Activated B cell treated with CpG ODN at 0.5 μM for 24 hours (primary cell): ENCODE results near the gene SOBP. TPM values are rescaled to one million over a fixed set of nuclear protein-coding genes. Genes with fewer than 3 reads are reported as not detected.

ENCODE experiments used
- ATAC-seq: fragments of 200-7000 bp; cut with Tn5 transposase; one replicate; pipeline ENCODE4 v1.10.0; 2021; ENCODE audit warnings: low read depth, mild to moderate bottlenecking, moderate library complexity
- CTCF ChIA-PET: fragments of 350-600 bp; sonication (Branson Sonifier 250); formaldehyde crosslinking; loops from one replicate; lab custom pipeline; 2021; ENCODE audit warnings: antibody characterized with exemption; lab: Charles Lee
- POLR2A ChIA-PET: fragments of 350-600 bp; sonication (Branson Sonifier 250); formaldehyde crosslinking; loops from one replicate; lab custom pipeline; 2021; ENCODE audit warnings: antibody characterized with exemption; lab: Charles Lee
- DNase-seq: peaks from one replicate; pipeline ENCODE4 v3.0.0; 2022
- H3K27ac Mint-ChIP-seq: one replicate; pipeline ENCODE4 v1.8.0; 2020; ENCODE audit warnings: mixed read lengths
- H3K27me3 Mint-ChIP-seq: one replicate; pipeline ENCODE4 v1.8.0; 2021; ENCODE audit warnings: mixed read lengths
- H3K36me3 Mint-ChIP-seq: one replicate; pipeline ENCODE4 v1.8.0; 2021; ENCODE audit warnings: low read depth, mixed read lengths
- H3K4me1 Mint-ChIP-seq: one replicate; pipeline ENCODE4 v1.8.0; 2021; ENCODE audit warnings: mixed read lengths
- H3K4me3 Mint-ChIP-seq: one replicate; pipeline ENCODE4 v1.8.0; 2020; ENCODE audit warnings: mild to moderate bottlenecking, mixed read lengths
- H3K9me3 Mint-ChIP-seq: one replicate; pipeline ENCODE4 v1.8.0; 2020; ENCODE audit warnings: mixed read lengths
- intact Hi-C: fragments of 100-400 bp; cut with micrococcal nuclease; formaldehyde crosslinking; loops from one replicate; pipeline ENCODE4 v1.15.1; 2024
- total RNA-seq: library from RNA; stranded (reverse); gene quantifications from 2 replicates; pipeline ENCODE4 v1.2.3, GENCODE V29; 2022
- TF ChIP-seq, protein P1 (sequence below): fragments of 200-600 bp; IDR thresholded peaks from one replicate; pipeline ENCODE4 v1.8.0; 2022; ENCODE audit warnings: antibody characterized with exemption, mild to moderate bottlenecking

The SOBP gene
- total RNA-seq, 1 donor from 2014 or later, result 1.1 TPM

DNA sequence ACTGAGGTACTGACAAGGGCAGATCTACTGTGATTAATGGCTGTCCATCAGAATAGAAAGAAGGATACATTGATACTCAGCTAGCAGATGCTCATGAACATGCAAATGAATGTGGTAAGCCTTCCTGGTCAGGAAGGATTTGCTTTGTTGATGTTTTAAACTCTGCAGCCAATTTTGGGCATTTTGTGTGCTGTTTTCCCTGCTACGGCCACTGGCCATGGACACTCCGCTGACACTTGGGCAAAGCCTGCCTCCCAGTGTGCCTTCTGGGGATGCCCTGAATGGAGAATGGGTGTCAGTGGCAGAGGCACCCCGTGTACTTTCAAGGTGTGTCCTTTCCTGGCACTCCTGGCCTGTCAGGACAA lies 113.1 kb downstream of the SOBP start:
- Mint-ChIP-seq H3K4me1 (peaks cover 8% of the 10 kb centered on the region), H3K27ac (no peak overlapping the region), H3K27me3 (no peaks in the 10 kb centered on the region), H3K36me3 (no peaks in the 10 kb centered on the region), H3K9me3 (no peaks in the 10 kb centered on the region), H3K4me3 (no peak overlapping the region)
- DNase-seq, result no peak
- ChIA-PET CTCF (no interaction called here), POLR2A (interaction anchor here (0.7 kb wide), 2 partner anchors 17 to 177 kb away, joined by 3 to 4 read pairs; no protein-coding TSS in a partner anchor)
- TF ChIP-seq, protein P1, sequence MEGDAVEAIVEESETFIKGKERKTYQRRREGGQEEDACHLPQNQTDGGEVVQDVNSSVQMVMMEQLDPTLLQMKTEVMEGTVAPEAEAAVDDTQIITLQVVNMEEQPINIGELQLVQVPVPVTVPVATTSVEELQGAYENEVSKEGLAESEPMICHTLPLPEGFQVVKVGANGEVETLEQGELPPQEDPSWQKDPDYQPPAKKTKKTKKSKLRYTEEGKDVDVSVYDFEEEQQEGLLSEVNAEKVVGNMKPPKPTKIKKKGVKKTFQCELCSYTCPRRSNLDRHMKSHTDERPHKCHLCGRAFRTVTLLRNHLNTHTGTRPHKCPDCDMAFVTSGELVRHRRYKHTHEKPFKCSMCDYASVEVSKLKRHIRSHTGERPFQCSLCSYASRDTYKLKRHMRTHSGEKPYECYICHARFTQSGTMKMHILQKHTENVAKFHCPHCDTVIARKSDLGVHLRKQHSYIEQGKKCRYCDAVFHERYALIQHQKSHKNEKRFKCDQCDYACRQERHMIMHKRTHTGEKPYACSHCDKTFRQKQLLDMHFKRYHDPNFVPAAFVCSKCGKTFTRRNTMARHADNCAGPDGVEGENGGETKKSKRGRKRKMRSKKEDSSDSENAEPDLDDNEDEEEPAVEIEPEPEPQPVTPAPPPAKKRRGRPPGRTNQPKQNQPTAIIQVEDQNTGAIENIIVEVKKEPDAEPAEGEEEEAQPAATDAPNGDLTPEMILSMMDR, result no peak
- intact Hi-C loops, result no loop called here
- no peak for ATAC-seq

GRCh38 chr6:107604549-107604948 lies 114.6 kb downstream of the SOBP start:
- H3K27ac Mint-ChIP-seq, result no peak overlapping the region
- no peak for DNase-seq

GRCh38 chr6:107606407-107606806 lies 116.5 kb downstream of the SOBP start:
- peaks cover 8% of the 10 kb centered on the region for H3K4me1 Mint-ChIP-seq
- POLR2A ChIA-PET, result interaction anchor here (0.7 kb wide), 1 partner anchor 64 kb away, joined by 8 read pairs; no protein-coding TSS in a partner anchor
- H3K4me3 Mint-ChIP-seq, result no peak overlapping the region
- CTCF ChIA-PET, result no interaction called here
- ATAC-seq (no peak), DNase-seq (no peak)
- no peaks in the 10 kb centered on the region for H3K27me3 Mint-ChIP-seq
- intact Hi-C loops, result no loop called here
- H3K27ac Mint-ChIP-seq, result no peak overlapping the region
- no peaks in the 10 kb centered on the region for H3K9me3 Mint-ChIP-seq
- H3K36me3 Mint-ChIP-seq, result no peaks in the 10 kb centered on the region
- TF ChIP-seq, protein P1, result no peak

More at GRCh38 chr6:107604549-107604948, 114.6 kb downstream of the SOBP start:
- Mint-ChIP-seq H3K4me3 (no peak overlapping the region), H3K9me3 (no peaks in the 10 kb centered on the region), H3K4me1 (peaks cover 8% of the 10 kb centered on the region), H3K36me3 (no peaks in the 10 kb centered on the region), H3K27me3 (no peaks in the 10 kb centered on the region)
- ChIA-PET CTCF (no interaction called here), POLR2A (no interaction called here)
- TF ChIP-seq, protein P1, result no peak
- no peak for ATAC-seq
- intact Hi-C loops, result no loop called here

DNA sequence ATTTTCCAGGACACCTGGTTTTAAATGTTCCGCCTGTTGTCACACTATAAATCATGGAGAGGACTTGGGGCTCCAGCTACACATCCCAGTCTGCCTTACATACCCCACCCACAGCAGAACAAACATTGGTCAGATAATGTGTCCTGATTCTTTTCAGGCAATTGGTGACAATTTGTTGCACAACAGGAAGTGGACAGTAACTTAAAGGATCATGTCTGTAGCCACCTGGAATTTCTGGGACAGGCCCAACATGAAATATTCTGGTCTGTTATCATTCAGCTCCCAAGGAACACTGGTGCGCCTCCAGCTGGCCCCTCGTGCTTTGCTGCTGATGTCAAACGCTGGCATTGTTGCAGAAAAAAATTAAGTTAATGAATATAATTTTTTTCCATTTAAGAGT lies 117.2 kb downstream of the SOBP start:
- POLR2A ChIA-PET, result no interaction called here
- no peaks in the 10 kb centered on the region for H3K9me3 Mint-ChIP-seq
- peaks cover 8% of the 10 kb centered on the region for H3K4me1 Mint-ChIP-seq
- TF ChIP-seq, protein P1, result no peak
- H3K36me3 Mint-ChIP-seq, result no peaks in the 10 kb centered on the region
- no peak overlapping the region for H3K27ac Mint-ChIP-seq
- ATAC-seq (no peak), DNase-seq (no peak)
- no peak overlapping the region for H3K4me3 Mint-ChIP-seq
- CTCF ChIA-PET, result no interaction called here
- intact Hi-C loops, result no loop called here
- H3K27me3 Mint-ChIP-seq, result no peaks in the 10 kb centered on the region

DNA sequence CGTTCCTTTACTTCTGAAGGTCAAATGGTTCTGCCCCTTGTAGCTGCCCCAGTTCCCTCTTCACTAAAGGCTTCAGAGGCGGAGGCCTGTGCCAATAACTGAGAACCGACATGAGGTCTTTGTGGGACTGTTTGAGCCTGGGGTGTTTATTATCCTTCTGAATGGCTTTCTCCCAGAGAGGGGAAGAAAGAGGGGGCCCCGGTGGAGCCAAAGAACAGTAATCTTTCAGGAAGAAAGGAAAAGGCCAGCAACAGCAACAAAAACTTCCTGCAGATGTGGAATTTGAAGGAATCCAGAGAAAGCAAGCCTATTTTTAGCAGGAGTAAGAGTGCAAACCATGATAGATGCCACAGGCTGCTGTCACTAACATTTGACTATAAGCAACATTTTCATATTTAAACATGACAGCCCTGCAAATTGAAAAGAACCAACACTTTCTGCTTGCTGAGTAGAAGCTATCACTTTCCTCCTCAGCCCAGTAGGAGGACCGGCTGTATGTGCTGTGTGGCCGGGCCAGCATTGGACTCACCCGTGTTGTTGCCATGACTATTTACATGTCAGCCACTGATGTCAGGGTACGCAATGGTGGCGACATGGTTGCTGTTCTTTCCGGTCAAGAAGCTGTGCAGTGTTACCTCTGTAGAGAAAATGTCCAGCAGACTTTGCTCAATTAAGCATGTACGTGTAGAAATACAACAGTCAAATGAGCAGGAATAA lies 121.3 kb downstream of the SOBP start:
- TF ChIP-seq, protein P1, result no peak
- Mint-ChIP-seq H3K4me3 (no peak overlapping the region), H3K27me3 (peaks cover 2% of the 10 kb centered on the region), H3K36me3 (no peaks in the 10 kb centered on the region), H3K27ac (no peak overlapping the region), H3K9me3 (no peaks in the 10 kb centered on the region), H3K4me1 (peaks cover 5% of the 10 kb centered on the region)
- ChIA-PET CTCF (interaction anchor here (1.2 kb wide), 1 partner anchor 10 kb away, joined by 3 read pairs; no protein-coding TSS in a partner anchor), POLR2A (no interaction called here)
- DNase-seq (no peak), ATAC-seq (no peak)
- intact Hi-C loops, result no loop called here
